BLaER1 (cell line): Measurements from ENCODE around the gene FAAP100.
A peak's percentile ranks its signal among the peaks of the same experiment; 100 is the strongest.

Experiments used
- H3K27ac ChIP-seq: shearing (Covaris generic); formaldehyde crosslinking; 2 replicates; pipeline ENCODE4 v1.8.1; 2022
- H3K27me3 ChIP-seq: shearing (Covaris generic); formaldehyde crosslinking; 2 replicates; pipeline ENCODE4 v1.8.1; 2022
- H3K36me3 ChIP-seq: shearing (Covaris generic); formaldehyde crosslinking; 2 replicates; pipeline ENCODE4 v1.8.1; 2022
- H3K4me1 ChIP-seq: shearing (Covaris generic); formaldehyde crosslinking; 2 replicates; pipeline ENCODE4 v1.8.1; 2022
- H3K4me2 ChIP-seq: shearing (Covaris generic); formaldehyde crosslinking; 2 replicates; pipeline ENCODE4 v1.8.1; 2022
- H3K4me3 ChIP-seq: shearing (Covaris generic); formaldehyde crosslinking; 2 replicates; pipeline ENCODE4 v1.8.1; 2022
- H3K9ac ChIP-seq: shearing (Covaris generic); formaldehyde crosslinking; 2 replicates; pipeline ENCODE4 v1.8.1; 2022
- H3K9me3 ChIP-seq: shearing (Covaris generic); formaldehyde crosslinking; 2 replicates; pipeline ENCODE4 v1.8.1; 2022
- H4K20me1 ChIP-seq: shearing (Covaris generic); formaldehyde crosslinking; 2 replicates; pipeline ENCODE4 v1.8.1; 2022
- Cebpa-rat ChIP-seq: shearing (Covaris generic); IDR thresholded peaks from 2 replicates; pipeline ENCODE4 v1.8.1; 2022

FAAP100 gene

GRCh38 chr17:81567191-81567590 is 15.0 kb upstream of the FAAP100 start:
- Histone ChIP-seq H3K9me3 (no peaks in the 10 kb centered on the region), H3K9ac (peak overlapping the region; percentile 48; the same call in 1 of the 2 replicates), H3K27ac (peak overlapping the region; percentile 70), H3K4me1 (peaks cover 31% of the 10 kb centered on the region), H4K20me1 (peaks cover 52% of the 10 kb centered on the region), H3K4me2 (peak overlapping the region; percentile 76), H3K27me3 (no peaks in the 10 kb centered on the region), H3K36me3 (peaks cover 95% of the 10 kb centered on the region), H3K4me3 (no peak overlapping the region)
- no peak for TF ChIP-seq Cebpa-rat

- H3K4me1 ChIP-seq: peaks cover 33% of the 10 kb centered on the region
- H4K20me1 ChIP-seq: peaks cover 49% of the 10 kb centered on the region
- H3K27ac ChIP-seq: peak overlapping the region; percentile 70
- H3K9ac ChIP-seq: peak overlapping the region; percentile 48
- H3K4me2 ChIP-seq: peak overlapping the region; percentile 76
- TF ChIP-seq Cebpa-rat: no peak
- no peaks in the 10 kb centered on the region for H3K27me3 ChIP-seq
- H3K9me3 ChIP-seq: no peaks in the 10 kb centered on the region
- H3K36me3 ChIP-seq: peaks cover 95% of the 10 kb centered on the region
- H3K4me3 ChIP-seq: no peak overlapping the region; the same call in 1 of the 2 replicates
Measured at GRCh38 chr17:81566461-81567126, 14.4 kb upstream of the FAAP100 start.

GRCh38 chr17:81565231-81565630 is 13.1 kb upstream of the FAAP100 start:
- Histone ChIP-seq H3K27me3 (no peaks in the 10 kb centered on the region), H3K9me3 (no peaks in the 10 kb centered on the region), H3K4me1 (peaks cover 45% of the 10 kb centered on the region), H3K9ac (no peak overlapping the region), H3K4me3 (no peak overlapping the region), H4K20me1 (peaks cover 36% of the 10 kb centered on the region), H3K4me2 (no peak overlapping the region), H3K27ac (no peak overlapping the region), H3K36me3 (peaks cover 95% of the 10 kb centered on the region)
- no peak for TF ChIP-seq Cebpa-rat

GRCh38 chr17:81564778-81565177 is 12.6 kb upstream of the FAAP100 start:
- Histone ChIP-seq H3K4me2 (no peak overlapping the region), H3K4me1 (peaks cover 49% of the 10 kb centered on the region), H3K36me3 (peaks cover 94% of the 10 kb centered on the region), H3K4me3 (no peak overlapping the region), H3K9ac (no peak overlapping the region), H3K27ac (no peak overlapping the region), H3K9me3 (no peaks in the 10 kb centered on the region), H4K20me1 (peaks cover 36% of the 10 kb centered on the region), H3K27me3 (no peaks in the 10 kb centered on the region)
- no peak for TF ChIP-seq Cebpa-rat

GRCh38 chr17:81563861-81564586 is 11.9 kb upstream of the FAAP100 start:
- no peak overlapping the region for H3K4me3 ChIP-seq
- peaks cover 92% of the 10 kb centered on the region for H3K36me3 ChIP-seq
- H3K4me2 ChIP-seq: no peak overlapping the region
- H3K27ac ChIP-seq: no peak overlapping the region
- H4K20me1 ChIP-seq: peaks cover 31% of the 10 kb centered on the region
- 0 out of 2 replicates have a peak, but pooled peaks have one; percentile 11 for TF ChIP-seq Cebpa-rat
- no peaks in the 10 kb centered on the region for H3K27me3 ChIP-seq
- H3K4me1 ChIP-seq: peaks cover 56% of the 10 kb centered on the region
- no peak overlapping the region for H3K9ac ChIP-seq
- H3K9me3 ChIP-seq: no peaks in the 10 kb centered on the region

GRCh38 chr17:81561494-81561885 is 9.3 kb upstream of the FAAP100 start:
- Histone ChIP-seq H3K4me1 (peaks cover 36% of the 10 kb centered on the region), H3K4me2 (peak overlapping the region; percentile 30), H3K27ac (no peak overlapping the region), H3K9ac (peak overlapping the region; percentile 34; the same call in 1 of the 2 replicates), H3K36me3 (peaks cover 98% of the 10 kb centered on the region), H3K4me3 (no peak overlapping the region), H4K20me1 (peaks cover 10% of the 10 kb centered on the region), H3K27me3 (no peaks in the 10 kb centered on the region), H3K9me3 (no peaks in the 10 kb centered on the region)
- no peak for TF ChIP-seq Cebpa-rat

GRCh38 chr17:81558941-81559806 is 7.0 kb upstream of the FAAP100 start:
- H3K4me3 ChIP-seq: no peak overlapping the region

GRCh38 chr17:81558115-81558468 is 5.9 kb upstream of the FAAP100 start:
- Histone ChIP-seq H3K27ac (no peak overlapping the region), H3K9ac (no peak overlapping the region), H4K20me1 (0 out of 2 replicates have a peak, but pooled peaks cover 4% of the 10 kb centered on the region), H3K27me3 (no peaks in the 10 kb centered on the region), H3K4me1 (peaks cover 42% of the 10 kb centered on the region), H3K36me3 (peaks cover 73% of the 10 kb centered on the region), H3K4me2 (no peak overlapping the region), H3K4me3 (no peak overlapping the region), H3K9me3 (no peaks in the 10 kb centered on the region)
- no peak for TF ChIP-seq Cebpa-rat

More at GRCh38 chr17:81558941-81559806, 7.0 kb upstream of the FAAP100 start:
- peak overlapping the region; percentile 22; the same call in 1 of the 2 replicates for H3K27ac ChIP-seq
- H3K4me2 ChIP-seq: no peak overlapping the region
- H3K9ac ChIP-seq: no peak overlapping the region
- H3K27me3 ChIP-seq: no peaks in the 10 kb centered on the region
- peaks cover 31% of the 10 kb centered on the region for H3K4me1 ChIP-seq
- peaks cover 84% of the 10 kb centered on the region for H3K36me3 ChIP-seq
- 0 out of 2 replicates have a peak, but pooled peaks cover 4% of the 10 kb centered on the region for H4K20me1 ChIP-seq
- no peak for TF ChIP-seq Cebpa-rat
- H3K9me3 ChIP-seq: no peaks in the 10 kb centered on the region

GRCh38 chr17:81557276-81558114 is 5.3 kb upstream of the FAAP100 start:
- TF ChIP-seq Cebpa-rat: no peak
- Histone ChIP-seq H3K9me3 (no peaks in the 10 kb centered on the region), H3K9ac (no peak overlapping the region), H3K4me2 (no peak overlapping the region), H3K4me1 (peaks cover 42% of the 10 kb centered on the region), H3K27me3 (no peaks in the 10 kb centered on the region), H3K4me3 (no peak overlapping the region), H3K36me3 (peaks cover 67% of the 10 kb centered on the region), H4K20me1 (0 out of 2 replicates have a peak, but pooled peaks cover 4% of the 10 kb centered on the region), H3K27ac (no peak overlapping the region; the same call in 1 of the 2 replicates)
